Measurements from ENCODE around the gene SBF2.

DNA sequence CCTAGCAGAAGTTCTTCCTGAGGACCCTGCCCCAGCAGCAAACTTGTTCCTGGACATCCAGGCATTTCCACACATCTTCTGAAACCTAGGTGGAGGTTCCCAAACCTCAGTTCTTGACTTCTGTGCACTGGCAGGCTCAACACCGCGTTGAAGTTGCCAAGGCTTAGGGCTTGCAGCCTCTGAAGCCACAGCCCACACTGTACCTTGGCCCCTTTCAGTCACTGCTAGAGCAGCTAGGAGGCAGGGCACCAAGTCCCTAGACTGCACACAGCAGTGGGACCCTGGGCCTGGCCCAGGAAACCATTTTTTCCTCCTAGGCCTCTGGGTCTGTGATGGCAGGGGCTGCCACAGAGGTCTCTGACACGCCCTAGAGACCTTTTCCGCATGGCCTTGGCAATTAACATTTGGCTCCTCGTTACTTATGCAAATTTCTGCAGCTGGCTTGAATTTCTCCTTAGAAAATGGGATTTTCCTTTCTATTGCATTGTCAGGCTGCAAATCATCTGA is 159.0 kb downstream of the SBF2 start:
- TF ChIP-seq, protein P1, sequence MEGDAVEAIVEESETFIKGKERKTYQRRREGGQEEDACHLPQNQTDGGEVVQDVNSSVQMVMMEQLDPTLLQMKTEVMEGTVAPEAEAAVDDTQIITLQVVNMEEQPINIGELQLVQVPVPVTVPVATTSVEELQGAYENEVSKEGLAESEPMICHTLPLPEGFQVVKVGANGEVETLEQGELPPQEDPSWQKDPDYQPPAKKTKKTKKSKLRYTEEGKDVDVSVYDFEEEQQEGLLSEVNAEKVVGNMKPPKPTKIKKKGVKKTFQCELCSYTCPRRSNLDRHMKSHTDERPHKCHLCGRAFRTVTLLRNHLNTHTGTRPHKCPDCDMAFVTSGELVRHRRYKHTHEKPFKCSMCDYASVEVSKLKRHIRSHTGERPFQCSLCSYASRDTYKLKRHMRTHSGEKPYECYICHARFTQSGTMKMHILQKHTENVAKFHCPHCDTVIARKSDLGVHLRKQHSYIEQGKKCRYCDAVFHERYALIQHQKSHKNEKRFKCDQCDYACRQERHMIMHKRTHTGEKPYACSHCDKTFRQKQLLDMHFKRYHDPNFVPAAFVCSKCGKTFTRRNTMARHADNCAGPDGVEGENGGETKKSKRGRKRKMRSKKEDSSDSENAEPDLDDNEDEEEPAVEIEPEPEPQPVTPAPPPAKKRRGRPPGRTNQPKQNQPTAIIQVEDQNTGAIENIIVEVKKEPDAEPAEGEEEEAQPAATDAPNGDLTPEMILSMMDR (IDR thresholded peaks at IDR 0.05), result no peak
- no peak for TF ChIP-seq POLR2A (IDR thresholded peaks at IDR 0.05)

Measured in gastroesophageal sphincter (tissue), 3 donors.